A549 (cell line): ENCODE measurements around the gene TMEM18.

Experiments used
- CHD2 ChIP-seq: fragments of 150-350 bp; IDR thresholded peaks from 2 replicates; pipeline ENCODE4 v1.6.1; 2014; ENCODE audit warnings: low read length; ENCODE audit not compliant: partially characterized antibody
- EP300 ChIP-seq, 2 experiments: fragments of >200 bp; sonication (Bioruptor Twin); formaldehyde crosslinking; IDR thresholded peaks; 2 replicates in 1 of 2; 3 replicates in 1 of 2; pipeline ENCODE4 v1.6.1; 2016 to 2017
- MYC ChIP-seq: IDR thresholded peaks from 2 replicates; pipeline ENCODE4 v1.6.1; 2012; ENCODE audit warnings: mild to moderate bottlenecking, inconsistent platforms, low read length, improper control_type of control experiment, borderline replicate concordance
- POLR2AphosphoS2 ChIP-seq: conservative IDR thresholded peaks from 2 replicates; pipeline ENCODE4 v1.6.1; 2012; ENCODE audit warnings: low read length, improper control_type of control experiment, inconsistent platforms

GRCh38 chr2:622357-622756, 54.8 kb downstream of the TMEM18 start:
- TF ChIP-seq CHD2 (no peak), POLR2AphosphoS2 (no peak), MYC (no peak), EP300 (IDR thresholded peaks at IDR 0.05) (no peak)
